SK-N-SH (cell line): Measurements from ENCODE around the gene NCAPD3. TPM values are rescaled to one million over a fixed set of nuclear protein-coding genes. Genes with fewer than 3 reads are reported as not detected.

Experiments used
- CTCF ChIA-PET: fragments of 300-600, 350-600 bp; formaldehyde crosslinking; extraction: SDS; loops from one replicate; lab custom pipeline; 2021; lab: Yijun Ruan, JAX
- POLR2A ChIA-PET: fragments of 350-600 bp; sonication (Branson Sonifier 250); formaldehyde crosslinking; extraction: SDS; loops from one replicate; lab custom pipeline; 2020; ENCODE audit warnings: antibody characterized with exemption, inconsistent platforms; lab: Yijun Ruan, JAX
- DNase-seq: peaks from one replicate; pipeline ENCODE4 v3.0.0; 2012
- H2AFZ ChIP-seq: fragments of 200-600 bp; sonication (generic); 2 replicates; pipeline ENCODE4 v1.8.1; 2016; ENCODE audit warnings: antibody characterized with exemption, mild to moderate bottlenecking, low read depth
- H3F3A ChIP-seq: fragments of 200-600 bp; sonication (generic); replicated peaks from 2 replicates; pipeline ENCODE3; 2016; ENCODE audit warnings: antibody characterized with exemption, mild to moderate bottlenecking; ENCODE audit not compliant: insufficient read depth
- H3K27ac ChIP-seq, 2 experiments: fragments of 200-500 bp in 1 of 2; fragments of 200-600 bp in 1 of 2; sonication (Bioruptor generic) in 1 of 2; sonication (generic), shearing (Covaris generic) in 1 of 2; 2 replicates each; pipeline versions ENCODE4 v1.5.1 to v1.6.1; 2014 to 2016; ENCODE audit warnings: low read depth in 2 of 2, inconsistent platforms in 1 of 2, low read length in 1 of 2, mild to moderate bottlenecking in 1 of 2, mixed read lengths in 1 of 2
- H3K27me3 ChIP-seq: fragments of 200-600 bp; sonication (generic), shearing (Covaris generic); 2 replicates; pipeline ENCODE4 v1.6.1; 2016; ENCODE audit warnings: mixed run types; ENCODE audit not compliant: insufficient read depth
- H3K36me3 ChIP-seq, 2 experiments: fragments of 200-500 bp in 1 of 2; fragments of 200-600 bp in 1 of 2; sonication (Bioruptor generic) in 1 of 2; sonication (generic) in 1 of 2; replicated peaks in 1 of 2; 2 replicates each; pipeline versions ENCODE3 to v1.5.1; 2014 to 2016; ENCODE audit warnings: low read length in 1 of 2, mild to moderate bottlenecking in 1 of 2; ENCODE audit not compliant: insufficient read depth in 2 of 2, control insufficient read depth in 1 of 2
- H3K4me1 ChIP-seq, 2 experiments: fragments of 200-500 bp in 1 of 2; fragments of 200-600 bp in 1 of 2; sonication (Bioruptor generic) in 1 of 2; sonication (generic), shearing (Covaris generic) in 1 of 2; 2 replicates each; pipeline versions ENCODE4 v1.5.1 to v1.6.1; 2014 to 2016; ENCODE audit warnings: low read depth in 1 of 2, low read length in 1 of 2, mixed run types in 1 of 2; ENCODE audit not compliant: insufficient read depth in 2 of 2, control insufficient read depth in 1 of 2
- H3K4me2 ChIP-seq: fragments of 200-600 bp; sonication (generic), shearing (Covaris generic); 2 replicates; pipeline ENCODE4 v1.6.1; 2017; ENCODE audit warnings: mixed run types
- H3K4me3 ChIP-seq, 2 experiments: fragments of 200-500 bp in 1 of 2; fragments of 200-600 bp in 1 of 2; sonication (Bioruptor generic) in 1 of 2; sonication (generic), shearing (Covaris generic) in 1 of 2; 2 replicates each; pipeline versions ENCODE4 v1.5.1 to v1.8.1; 2014 to 2016; ENCODE audit warnings: low read depth in 2 of 2, inconsistent platforms in 1 of 2, low read length in 1 of 2, mild to moderate bottlenecking in 1 of 2, mixed read lengths in 1 of 2, moderate library complexity in 1 of 2
- H3K79me2 ChIP-seq: fragments of 200-600 bp; sonication (generic); 2 replicates; pipeline ENCODE4 v1.8.1; 2017; ENCODE audit warnings: mild to moderate bottlenecking; ENCODE audit not compliant: insufficient read depth
- H3K9ac ChIP-seq: fragments of 200-600 bp; sonication (generic); 2 replicates; pipeline ENCODE4 v1.6.1; 2017; ENCODE audit warnings: mixed run types
- H3K9me2 ChIP-seq: fragments of 200-600 bp; sonication (generic); 2 replicates; pipeline ENCODE4 v1.6.1; 2017; ENCODE audit warnings: mixed run types
- H3K9me3 ChIP-seq: fragments of 200-600 bp; sonication (generic); 2 replicates; pipeline ENCODE4 v1.6.1; 2017; ENCODE audit warnings: mixed run types, mild to moderate bottlenecking, moderate library complexity
- H4K20me1 ChIP-seq: fragments of 200-600 bp; sonication (generic); 2 replicates; pipeline ENCODE4 v1.6.1; 2017; ENCODE audit warnings: mild to moderate bottlenecking, mixed run types; ENCODE audit not compliant: insufficient read depth
- FOSL2 ChIP-seq: IDR thresholded peaks from 2 replicates; pipeline ENCODE4 v1.4.0; 2012; ENCODE audit warnings: low read depth, mild to moderate bottlenecking, moderate library complexity, borderline replicate concordance
- FOXJ3 ChIP-seq: sonication (generic); formaldehyde crosslinking; IDR thresholded peaks from 2 replicates; pipeline ENCODE4 v1.5.1; 2020; ENCODE audit warnings: mild to moderate bottlenecking, missing genetic modification reagents
- FOXM1 ChIP-seq: IDR thresholded peaks from 2 replicates; pipeline ENCODE4 v1.4.0; 2012; ENCODE audit warnings: low read depth, mild to moderate bottlenecking
- NFIC ChIP-seq: IDR thresholded peaks from 2 replicates; pipeline ENCODE4 v1.4.0; 2012; ENCODE audit warnings: borderline replicate concordance
- RAD21 ChIP-seq: IDR thresholded peaks from 2 replicates; pipeline ENCODE4 v1.6.1; 2012; ENCODE audit warnings: mild to moderate bottlenecking, low read length
- TAF1 ChIP-seq: IDR thresholded peaks from 2 replicates; pipeline ENCODE4 v1.6.1; 2012; ENCODE audit warnings: low read depth, mild to moderate bottlenecking, low read length, moderate library complexity, borderline replicate concordance
- WGBS: methylation state at CpG from one replicate; pipeline ENCODE4 v1.1.6; 2017; ENCODE audit warnings: low lambda C conversion rate; 5-methylcytosine and 5-hydroxymethylcytosine counted together
- polyA plus RNA-seq, 3 experiments: library from polyadenylated mRNA; depleted of rRNA; stranded (reverse); fragments of >200 nt; gene quantifications; 2 replicates each; pipeline ENCODE4 v1.2.3, GENCODE V29; 2012
- TF ChIP-seq, protein P1 (sequence below): fragments of 150-350 bp; IDR thresholded peaks from 2 replicates; pipeline ENCODE4 v1.6.1; 2016; ENCODE audit warnings: mild to moderate bottlenecking, low read depth, low read length
- TF ChIP-seq, protein P2 (sequence below): IDR thresholded peaks from 2 replicates; pipeline ENCODE4 v1.6.1; 2012; ENCODE audit warnings: mild to moderate bottlenecking, low read depth, low read length, moderate library complexity
- TF ChIP-seq, protein P3 (sequence below): IDR thresholded peaks from 2 replicates; pipeline ENCODE4; 2012

The NCAPD3 gene
- polyA plus RNA-seq, 1 of the 3 experiments (the other 2 are of a cell fraction) = 19.5 TPM

DNA sequence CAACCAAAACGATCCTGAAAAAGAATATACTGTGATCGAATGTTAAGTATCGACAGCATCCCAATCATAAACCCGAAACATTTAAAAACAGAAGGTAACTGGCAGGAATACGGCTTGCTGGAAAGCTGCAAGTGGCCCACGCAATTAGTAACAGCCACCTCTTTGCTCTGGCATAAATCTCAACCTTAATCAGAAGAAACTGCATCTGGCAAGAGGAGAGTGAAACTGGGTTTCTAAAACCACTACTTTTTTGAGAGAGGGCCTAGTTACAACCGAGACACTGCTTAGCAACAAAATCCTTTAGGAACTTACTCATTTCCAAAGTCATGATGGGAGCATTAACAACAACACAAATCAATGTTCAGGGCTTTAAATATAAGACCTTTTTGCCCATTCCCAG, 7.9 kb downstream of the NCAPD3 start:
- POLR2A ChIA-PET = interaction anchor here (1.7 kb wide), 1 partner anchor 9 kb away, joined by 7 read pairs; the partner anchor contains the start of gene VPS26B
- Histone ChIP-seq H2AFZ (no peak overlapping the region; the same call in 1 of the 2 replicates), H3K36me3 (peaks cover 31 to 32% of the 10 kb centered on the region in 2 experiments)

More for the DNA sequence above, 7.9 kb downstream of the NCAPD3 start:
- H3K4me1 ChIP-seq = peaks cover 0 to 6% of the 10 kb centered on the region in 2 experiments; a peak in 2 of 4 replicates
- H3K4me2 ChIP-seq = peak overlapping the region; percentile 32; the same call in 1 of the 2 replicates
- H3F3A ChIP-seq = peaks cover 5% of the 10 kb centered on the region
- H3K27me3 ChIP-seq = no peaks in the 10 kb centered on the region
- no peak for TF ChIP-seq TAF1
- TF ChIP-seq FOSL2 = no peak
- no peak for TF ChIP-seq RAD21
- TF ChIP-seq, protein P1, sequence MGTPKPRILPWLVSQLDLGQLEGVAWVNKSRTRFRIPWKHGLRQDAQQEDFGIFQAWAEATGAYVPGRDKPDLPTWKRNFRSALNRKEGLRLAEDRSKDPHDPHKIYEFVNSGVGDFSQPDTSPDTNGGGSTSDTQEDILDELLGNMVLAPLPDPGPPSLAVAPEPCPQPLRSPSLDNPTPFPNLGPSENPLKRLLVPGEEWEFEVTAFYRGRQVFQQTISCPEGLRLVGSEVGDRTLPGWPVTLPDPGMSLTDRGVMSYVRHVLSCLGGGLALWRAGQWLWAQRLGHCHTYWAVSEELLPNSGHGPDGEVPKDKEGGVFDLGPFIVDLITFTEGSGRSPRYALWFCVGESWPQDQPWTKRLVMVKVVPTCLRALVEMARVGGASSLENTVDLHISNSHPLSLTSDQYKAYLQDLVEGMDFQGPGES = no peak
- TF ChIP-seq FOXM1 = no peak
- TF ChIP-seq, protein P2, sequence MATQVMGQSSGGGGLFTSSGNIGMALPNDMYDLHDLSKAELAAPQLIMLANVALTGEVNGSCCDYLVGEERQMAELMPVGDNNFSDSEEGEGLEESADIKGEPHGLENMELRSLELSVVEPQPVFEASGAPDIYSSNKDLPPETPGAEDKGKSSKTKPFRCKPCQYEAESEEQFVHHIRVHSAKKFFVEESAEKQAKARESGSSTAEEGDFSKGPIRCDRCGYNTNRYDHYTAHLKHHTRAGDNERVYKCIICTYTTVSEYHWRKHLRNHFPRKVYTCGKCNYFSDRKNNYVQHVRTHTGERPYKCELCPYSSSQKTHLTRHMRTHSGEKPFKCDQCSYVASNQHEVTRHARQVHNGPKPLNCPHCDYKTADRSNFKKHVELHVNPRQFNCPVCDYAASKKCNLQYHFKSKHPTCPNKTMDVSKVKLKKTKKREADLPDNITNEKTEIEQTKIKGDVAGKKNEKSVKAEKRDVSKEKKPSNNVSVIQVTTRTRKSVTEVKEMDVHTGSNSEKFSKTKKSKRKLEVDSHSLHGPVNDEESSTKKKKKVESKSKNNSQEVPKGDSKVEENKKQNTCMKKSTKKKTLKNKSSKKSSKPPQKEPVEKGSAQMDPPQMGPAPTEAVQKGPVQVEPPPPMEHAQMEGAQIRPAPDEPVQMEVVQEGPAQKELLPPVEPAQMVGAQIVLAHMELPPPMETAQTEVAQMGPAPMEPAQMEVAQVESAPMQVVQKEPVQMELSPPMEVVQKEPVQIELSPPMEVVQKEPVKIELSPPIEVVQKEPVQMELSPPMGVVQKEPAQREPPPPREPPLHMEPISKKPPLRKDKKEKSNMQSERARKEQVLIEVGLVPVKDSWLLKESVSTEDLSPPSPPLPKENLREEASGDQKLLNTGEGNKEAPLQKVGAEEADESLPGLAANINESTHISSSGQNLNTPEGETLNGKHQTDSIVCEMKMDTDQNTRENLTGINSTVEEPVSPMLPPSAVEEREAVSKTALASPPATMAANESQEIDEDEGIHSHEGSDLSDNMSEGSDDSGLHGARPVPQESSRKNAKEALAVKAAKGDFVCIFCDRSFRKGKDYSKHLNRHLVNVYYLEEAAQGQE = no peak
- no peak for TF ChIP-seq FOXJ3 (CRISPR knock-in tag)
- TF ChIP-seq, protein P3, sequence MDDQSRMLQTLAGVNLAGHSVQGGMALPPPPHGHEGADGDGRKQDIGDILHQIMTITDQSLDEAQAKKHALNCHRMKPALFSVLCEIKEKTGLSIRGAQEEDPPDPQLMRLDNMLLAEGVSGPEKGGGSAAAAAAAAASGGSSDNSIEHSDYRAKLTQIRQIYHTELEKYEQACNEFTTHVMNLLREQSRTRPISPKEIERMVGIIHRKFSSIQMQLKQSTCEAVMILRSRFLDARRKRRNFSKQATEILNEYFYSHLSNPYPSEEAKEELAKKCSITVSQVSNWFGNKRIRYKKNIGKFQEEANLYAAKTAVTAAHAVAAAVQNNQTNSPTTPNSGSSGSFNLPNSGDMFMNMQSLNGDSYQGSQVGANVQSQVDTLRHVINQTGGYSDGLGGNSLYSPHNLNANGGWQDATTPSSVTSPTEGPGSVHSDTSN = no peak
- TF ChIP-seq NFIC = no peak
- H3K27ac ChIP-seq = peak overlapping the region; percentile 9 to 60
- H3K9ac ChIP-seq = no peak overlapping the region
- H3K9me3 ChIP-seq = no peaks in the 10 kb centered on the region
- no peaks in the 10 kb centered on the region for H4K20me1 ChIP-seq
- no peaks in the 10 kb centered on the region for H3K9me2 ChIP-seq
- no peak for DNase-seq
- peaks cover 65% of the 10 kb centered on the region for H3K79me2 ChIP-seq
- CTCF ChIA-PET = interaction anchor here (0.7 to 0.8 kb wide), 2 partner anchors 9 to 10 kb away, joined by 3 read pairs; no protein-coding TSS in a partner anchor
- H3K4me3 ChIP-seq = 0 out of 4 replicates have a peak overlapping the region, but pooled peaks of 1 of the 2 experiments have one; percentile 1
- 61% methylated on average over 7 of the region's 7 CpGs for WGBS
